Stimulated activated CD8-positive, alpha-beta memory T cell treated with anti-CD3 and anti-CD28 coated beads, Interleukin-2, amount 100 ng/mL, for 48 hours (primary cell): Measurements from ENCODE around the gene CGB7.
"Not testable (repeated sequence)": the region's sequence is repeated elsewhere in the genome, so short reads cannot be mapped to it uniquely, and the experiment has no call there.

Experiments
- DNase-seq, 2 donors: peaks; one replicate each; pipeline ENCODE4 v3.0.0-alpha.2; 2020; ENCODE audit warnings: low read depth in 2 of 2

The CGB7 gene

GRCh38 chr19:49042177-49042576 lies 15.4 kb downstream of the CGB7 start:
- no peak for DNase-seq

- not testable (repeated sequence) for DNase-seq
Observed at GRCh38 chr19:49039736-49040135, 17.8 kb downstream of the CGB7 start.

GRCh38 chr19:49038557-49039276 lies 18.8 kb downstream of the CGB7 start:
- DNase-seq = not testable (repeated sequence)

- DNase-seq = not testable (repeated sequence)
Observed at GRCh38 chr19:49038111-49038510, 19.4 kb downstream of the CGB7 start.

GRCh38 chr19:49036815-49037214 lies 20.7 kb downstream of the CGB7 start, which contains the start of gene CGB1:
CGB1 (minus strand) TSS chr19:49036895; CDS start chr19:49036711, 184 bp downstream.
- DNase-seq = peak; percentile 59 to 60

- DNase-seq = peak; percentile 65 to 81
Observed at GRCh38 chr19:49031642-49032301, 25.8 kb downstream of the CGB7 start, which contains the start of gene CGB2. CGB2 (plus strand) TSS chr19:49031890; CDS start chr19:49032096, 206 bp downstream.

GRCh38 chr19:49030323-49030722 lies 27.2 kb downstream of the CGB7 start:
- DNase-seq = not testable (repeated sequence)

GRCh38 chr19:49029749-49030148 lies 27.8 kb downstream of the CGB7 start:
- DNase-seq = not testable (repeated sequence)

GRCh38 chr19:49028686-49029085 lies 28.9 kb downstream of the CGB7 start:
- DNase-seq = not testable (repeated sequence)

GRCh38 chr19:49025599-49025998 lies 31.9 kb downstream of the CGB7 start:
- not testable (repeated sequence) for DNase-seq

GRCh38 chr19:49025088-49025487 lies 32.5 kb downstream of the CGB7 start:
- DNase-seq = not testable (repeated sequence)

- not testable (repeated sequence) for DNase-seq
Observed at GRCh38 chr19:49024233-49024632, 33.3 kb downstream of the CGB7 start, which contains the start of gene CGB3. CGB3 (minus strand) TSS chr19:49024333; CDS start chr19:49023971, 362 bp downstream.

GRCh38 chr19:49022116-49022515 lies 35.4 kb downstream of the CGB7 start:
- DNase-seq = no peak

- DNase-seq = no peak
Observed at GRCh38 chr19:49020931-49021895, 36.3 kb downstream of the CGB7 start.

- no peak for DNase-seq
Observed at GRCh38 chr19:49020342-49020741, 37.2 kb downstream of the CGB7 start.

- peak; percentile 43 to 63 for DNase-seq
Observed at GRCh38 chr19:49019242-49019932, 38.2 kb downstream of the CGB7 start.

- DNase-seq = not testable (repeated sequence)
Observed at GRCh38 chr19:49018388-49019241, 38.9 kb downstream of the CGB7 start.

GRCh38 chr19:49017666-49018351 lies 39.7 kb downstream of the CGB7 start:
- DNase-seq = peak; percentile 46 to 50

- DNase-seq = no peak
Observed at GRCh38 chr19:49017041-49017665, 40.4 kb downstream of the CGB7 start, which contains the start of gene LHB. LHB (minus strand) TSS chr19:49017091; CDS start chr19:49017081, 10 bp downstream.
